GM20000 (cell line): ENCODE measurements around the gene LANCL1.

Source experiments
- DNase-seq: peaks from one replicate; pipeline ENCODE4 v3.0.0; 2012; ENCODE audit warnings: low spot score
- CTCF ChIP-seq: IDR thresholded peaks from 2 replicates; pipeline ENCODE4 v1.5.1; 2012; ENCODE audit warnings: mild to moderate bottlenecking, control low read depth; ENCODE audit errors: extremely low read depth, missing control alignments

LANCL1 gene

GRCh38 chr2:210478661-210479060, 2.1 kb upstream of the LANCL1 start:
- TF ChIP-seq CTCF: no peak
- DNase-seq: no peak

GRCh38 chr2:210477496-210477895, 937 bp upstream of the LANCL1 start:
- no peak for TF ChIP-seq CTCF
- DNase-seq: no peak

- no peak for TF ChIP-seq CTCF
- DNase-seq: no peak
These were observed 853 bp downstream of the LANCL1 start for GRCh38 chr2:210475706-210476105.

- no peak for DNase-seq
- no peak for TF ChIP-seq CTCF
These were observed 1.8 kb downstream of the LANCL1 start for GRCh38 chr2:210474776-210475175.

- no peak for TF ChIP-seq CTCF
- peak; percentile 10 for DNase-seq
These were observed 15.2 kb downstream of the LANCL1 start for GRCh38 chr2:210461401-210461800.

GRCh38 chr2:210460322-210461227, 16.0 kb downstream of the LANCL1 start:
- no peak for DNase-seq
- TF ChIP-seq CTCF: no peak

- no peak for TF ChIP-seq CTCF
- DNase-seq: no peak
These were observed 16.7 kb downstream of the LANCL1 start for GRCh38 chr2:210459880-210460279.
